Testis (tissue), 3 donors: Measurements from ENCODE around the gene PPP1R14B. TPM values are rescaled to one million over a fixed set of nuclear protein-coding genes. Genes with fewer than 3 reads are reported as not detected.

ENCODE experiments used
- DNase-seq: peaks from one replicate; pipeline ENCODE4 v3.0.0-alpha.2; 2019
- H3K27ac ChIP-seq, 2 donors: fragments of 200-600 bp; sonication (generic); one replicate each; pipeline ENCODE4 v1.5.1; 2019
- H3K27me3 ChIP-seq: fragments of 200-600 bp; sonication (generic); one replicate; pipeline ENCODE4 v1.5.1; 2019
- H3K36me3 ChIP-seq: fragments of 200-600 bp; sonication (generic); one replicate; pipeline ENCODE4 v1.5.1; 2017; ENCODE audit warnings: low read depth; ENCODE audit errors: missing control alignments
- H3K4me1 ChIP-seq: fragments of 200-600 bp; sonication (generic); one replicate; pipeline ENCODE4 v1.5.1; 2019
- H3K4me3 ChIP-seq, 2 donors: fragments of 200-600 bp; sonication (generic); one replicate each; pipeline ENCODE4 v1.5.1; 2017 to 2019
- H3K9me3 ChIP-seq: fragments of 200-600 bp; sonication (generic); one replicate; pipeline ENCODE4 v1.5.1; 2017
- POLR2A ChIP-seq: fragments of 450-650 bp; IDR thresholded peaks from one replicate; pipeline ENCODE4 v1.6.1; 2017; ENCODE audit warnings: antibody characterized with exemption, mild to moderate bottlenecking, moderate library complexity
- WGBS, 2 donors: methylation state at CpG; one replicate each; pipeline ENCODE4 v1.1.5; 2018; 5-methylcytosine and 5-hydroxymethylcytosine counted together
- intact Hi-C: fragments of 100-400 bp; cut with DNase I; formaldehyde crosslinking; loops from one replicate; pipeline ENCODE4 v1.15.1; 2023; ENCODE audit warnings: low total_unique reads
- polyA plus RNA-seq: library from polyadenylated mRNA; stranded (reverse); fragments of 350-450 nt; fragmentation: Illumina TruSeq; extraction: RNeasy Lipid Tissue Mini Kit (QIAGEN cat#74804); gene quantifications from one replicate; pipeline ENCODE4 v1.2.3, GENCODE V29; 2014; ENCODE audit warnings: low read depth, low replicate concordance; ENCODE audit not compliant: insufficient read depth
- total RNA-seq, 2 donors: library from RNA; depleted of rRNA; stranded (reverse); fragments of >200 nt; gene quantifications; one replicate each; pipeline ENCODE4 v1.2.3, GENCODE V29; 2016
- TF ChIP-seq, protein P1 (sequence below), 3 experiments: fragments of 450-650 bp in 2 of 3; fragments of 200-600 bp in 1 of 3; sonication (generic) in 1 of 3; IDR thresholded peaks; one replicate each; pipeline ENCODE4 v1.5.1; 2016 to 2019; ENCODE audit warnings: antibody characterized with exemption in 3 of 3, mild to moderate bottlenecking in 2 of 3, moderate library complexity in 1 of 3

Gene PPP1R14B
- total and polyA plus RNA-seq, 3 donors from 2014 or later: 53.4 to 72.0 (median 67.3) TPM

DNA sequence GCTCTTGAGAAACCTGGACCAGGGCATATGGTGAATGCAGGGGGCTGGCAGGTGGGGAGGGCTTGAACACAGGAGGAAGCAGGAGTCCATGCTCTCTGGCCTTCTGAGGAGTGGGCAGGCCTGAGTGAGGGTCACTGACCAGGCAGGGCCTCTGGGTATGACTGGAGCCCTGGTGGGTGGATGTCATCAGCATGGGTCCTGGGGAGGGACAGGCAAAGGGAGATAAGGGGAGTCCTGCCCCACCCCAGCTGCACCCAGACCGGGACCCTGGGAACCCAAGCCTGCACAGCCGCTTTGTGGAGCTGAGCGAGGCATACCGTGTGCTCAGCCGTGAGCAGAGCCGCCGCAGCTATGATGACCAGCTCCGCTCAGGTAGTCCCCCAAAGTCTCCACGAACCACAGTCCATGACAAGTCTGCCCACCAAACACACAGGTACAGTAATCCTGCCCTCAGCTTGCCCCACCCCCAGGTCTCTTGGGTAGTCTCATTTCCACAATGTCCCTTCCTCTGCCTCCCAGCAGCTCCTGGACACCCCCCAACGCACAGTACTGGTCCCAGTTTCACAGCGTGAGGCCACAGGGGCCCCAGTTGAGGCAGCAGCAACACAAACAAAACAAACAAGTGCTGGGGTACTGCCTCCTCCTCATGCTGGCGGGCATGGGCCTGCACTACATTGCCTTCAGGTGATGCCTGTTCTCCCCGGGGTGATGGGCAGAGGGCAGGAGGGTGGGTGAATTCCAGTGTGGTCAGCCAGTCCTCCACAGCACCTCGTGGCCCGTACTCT is 14.4 kb downstream of the PPP1R14B start:
- no peak overlapping the region for H3K4me3 ChIP-seq
- DNase-seq: no peak
- no peaks in the 10 kb centered on the region for H3K36me3 ChIP-seq
- 84 to 89% methylated on average over 14 to 15 of the region's 15 CpGs for WGBS, 2 donors
- peaks cover 31% of the 10 kb centered on the region for H3K4me1 ChIP-seq
- no peaks in the 10 kb centered on the region for H3K9me3 ChIP-seq
- no peaks in the 10 kb centered on the region for H3K27me3 ChIP-seq
- TF ChIP-seq POLR2A: no peak
- TF ChIP-seq, protein P1, sequence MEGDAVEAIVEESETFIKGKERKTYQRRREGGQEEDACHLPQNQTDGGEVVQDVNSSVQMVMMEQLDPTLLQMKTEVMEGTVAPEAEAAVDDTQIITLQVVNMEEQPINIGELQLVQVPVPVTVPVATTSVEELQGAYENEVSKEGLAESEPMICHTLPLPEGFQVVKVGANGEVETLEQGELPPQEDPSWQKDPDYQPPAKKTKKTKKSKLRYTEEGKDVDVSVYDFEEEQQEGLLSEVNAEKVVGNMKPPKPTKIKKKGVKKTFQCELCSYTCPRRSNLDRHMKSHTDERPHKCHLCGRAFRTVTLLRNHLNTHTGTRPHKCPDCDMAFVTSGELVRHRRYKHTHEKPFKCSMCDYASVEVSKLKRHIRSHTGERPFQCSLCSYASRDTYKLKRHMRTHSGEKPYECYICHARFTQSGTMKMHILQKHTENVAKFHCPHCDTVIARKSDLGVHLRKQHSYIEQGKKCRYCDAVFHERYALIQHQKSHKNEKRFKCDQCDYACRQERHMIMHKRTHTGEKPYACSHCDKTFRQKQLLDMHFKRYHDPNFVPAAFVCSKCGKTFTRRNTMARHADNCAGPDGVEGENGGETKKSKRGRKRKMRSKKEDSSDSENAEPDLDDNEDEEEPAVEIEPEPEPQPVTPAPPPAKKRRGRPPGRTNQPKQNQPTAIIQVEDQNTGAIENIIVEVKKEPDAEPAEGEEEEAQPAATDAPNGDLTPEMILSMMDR (IDR thresholded peaks at IDR 0.05): no peak
- intact Hi-C loops: no loop called here
- H3K27ac ChIP-seq: no peak overlapping the region

GRCh38 chr11:64231546-64231945 is 15.2 kb downstream of the PPP1R14B start:
- H3K27me3 ChIP-seq: no peaks in the 10 kb centered on the region
- TF ChIP-seq, protein P1 (IDR thresholded peaks at IDR 0.05): no peak
- no peak for TF ChIP-seq POLR2A
- H3K36me3 ChIP-seq: no peaks in the 10 kb centered on the region
- H3K4me3 ChIP-seq: no peak overlapping the region
- intact Hi-C loops: no loop called here
- peaks cover 40% of the 10 kb centered on the region for H3K4me1 ChIP-seq
- 83 to 88% methylated on average over 7 of the region's 7 CpGs for WGBS, 2 donors
- no peaks in the 10 kb centered on the region for H3K9me3 ChIP-seq
- no peak overlapping the region for H3K27ac ChIP-seq
- DNase-seq: no peak

DNA sequence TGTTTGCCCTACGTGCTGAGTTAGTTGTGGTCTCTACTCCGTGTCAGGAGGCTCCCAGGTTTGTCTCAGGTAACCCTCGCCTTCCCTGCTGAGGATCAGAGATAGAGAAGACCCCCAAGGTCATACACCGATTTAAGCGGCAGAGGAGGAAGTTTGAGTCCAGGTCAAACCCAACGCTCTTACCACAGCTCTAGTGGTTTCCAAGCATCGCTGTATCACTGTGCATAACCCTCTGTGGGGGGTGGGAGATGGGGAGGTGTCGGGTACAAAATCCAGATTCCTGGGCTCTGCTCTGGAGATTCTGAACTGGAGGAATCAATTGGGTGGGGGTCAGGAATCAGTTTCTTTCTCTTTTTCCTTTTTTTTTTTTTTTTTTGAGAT is 15.8 kb downstream of the PPP1R14B start:
- TF ChIP-seq, protein P1 (IDR thresholded peaks at IDR 0.05): no peak
- no peak for TF ChIP-seq POLR2A
- Histone ChIP-seq H3K27me3 (no peaks in the 10 kb centered on the region), H3K36me3 (no peaks in the 10 kb centered on the region), H3K27ac (peak overlapping the region; percentile 85 to 98), H3K9me3 (no peaks in the 10 kb centered on the region), H3K4me1 (peaks cover 41% of the 10 kb centered on the region), H3K4me3 (peak overlapping the region; percentile 73 to 74)
- DNase-seq: no peak
- intact Hi-C loops: no loop called here
- 9 to 10% methylated on average over 7 to 8 of the region's 8 CpGs for WGBS, 2 donors

DNA sequence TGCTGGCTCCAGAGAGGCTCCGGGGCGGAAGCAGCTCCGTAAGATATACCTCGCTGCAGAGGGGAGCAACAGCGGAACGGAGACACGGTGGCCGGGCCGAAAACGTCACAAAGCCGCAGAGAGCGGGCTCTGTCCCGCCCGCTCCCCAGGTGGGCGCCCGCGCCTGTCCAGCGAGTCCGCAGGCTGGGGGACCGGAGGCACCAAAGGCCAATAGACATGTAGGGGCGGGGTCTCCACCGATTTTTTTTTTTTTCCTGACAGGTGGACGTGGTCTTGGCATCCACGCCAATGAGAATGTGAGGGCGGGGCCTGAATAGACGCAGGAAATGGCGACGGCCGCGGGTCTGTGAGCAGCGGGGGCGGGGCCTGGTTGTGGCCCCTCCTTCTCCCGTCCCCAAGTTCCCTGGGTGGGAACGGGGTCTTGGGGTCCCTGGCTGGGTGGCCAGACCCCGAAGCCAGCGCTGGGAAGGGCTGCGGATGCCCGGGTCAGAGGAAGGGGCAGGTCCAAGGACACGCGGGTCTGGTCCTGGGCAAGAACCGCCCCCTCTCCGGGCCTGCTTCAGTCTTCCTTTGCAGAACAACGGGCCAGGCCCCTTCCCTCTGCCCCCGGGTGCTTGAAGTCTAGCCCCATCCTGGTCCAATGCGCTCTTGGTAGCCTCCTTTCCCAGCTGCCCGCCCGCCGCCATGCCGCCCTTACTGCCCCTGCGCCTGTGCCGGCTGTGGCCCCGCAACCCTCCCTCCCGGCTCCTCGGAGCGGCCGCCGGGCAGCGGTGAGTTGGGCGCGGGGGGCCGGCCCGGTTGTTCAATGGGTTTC is 16.4 kb downstream of the PPP1R14B start, which contains the start of gene DNAJC4:
Gene DNAJC4 (plus strand): TSS at position 378 of the 814 bp plus-strand sequence. CDS start 307 bp downstream, at position 685.
- peak; percentile 98 for DNase-seq
- Histone ChIP-seq H3K4me1 (peaks cover 40% of the 10 kb centered on the region), H3K27me3 (no peaks in the 10 kb centered on the region), H3K4me3 (peak within 1 kb of the TSS; percentile 73 to 74), H3K27ac (peak within 1 kb of the TSS; percentile 85 to 98), H3K36me3 (no peaks in the 10 kb centered on the region), H3K9me3 (no peaks in the 10 kb centered on the region)
- TF ChIP-seq, protein P1 (IDR thresholded peaks at IDR 0.05): no peak
- TF ChIP-seq POLR2A: no peak
- intact Hi-C loops: no loop called here
- 0% methylated on average over 40 to 62 of the region's 62 CpGs for WGBS, 2 donors
